H1 (cell line): Measurements from ENCODE around the gene MGST1. TPM values are rescaled to one million over a fixed set of nuclear protein-coding genes. Genes with fewer than 3 reads are reported as not detected.

Experiments used
- CTCF ChIA-PET: fragments of 300-600 bp; sonication (Branson Sonifier 250); formaldehyde crosslinking; loops from one replicate; lab custom pipeline; 2021; ENCODE audit not compliant: partially characterized antibody; lab: Charles Lee
- POLR2A ChIA-PET: fragments of 300-600 bp; sonication (Branson Sonifier 250); formaldehyde crosslinking; loops from one replicate; lab custom pipeline; 2021; ENCODE audit warnings: inconsistent platforms; ENCODE audit not compliant: partially characterized antibody; lab: Charles Lee
- DNase-seq, 2 experiments: peaks; one replicate each; pipeline versions ENCODE4 v3.0.0 to v3.0.0-alpha.2; 2010 to 2022; ENCODE audit warnings: low spot score in 2 of 2, low read depth in 1 of 2, mixed read lengths in 1 of 2
- FAIRE-seq: peaks from 2 replicates; lab custom pipeline; 2011; peaks lifted over from hg19 to GRCh38; lab: Jason Lieb, UNC
- H2AFZ ChIP-seq: 2 replicates; pipeline ENCODE4 v1.8.1; 2012; ENCODE audit warnings: low read length, inconsistent platforms
- H2AK5ac ChIP-seq: 2 replicates; pipeline ENCODE4 v1.6.1; 2013; ENCODE audit warnings: low read depth, low read length
- H2BK120ac ChIP-seq: replicated peaks from 2 replicates; pipeline ENCODE3; 2013; ENCODE audit warnings: low read depth, low read length, inconsistent platforms
- H2BK12ac ChIP-seq: 2 replicates; pipeline ENCODE4 v1.6.1; 2013; ENCODE audit warnings: low read depth, low read length
- H2BK15ac ChIP-seq: 2 replicates; pipeline ENCODE4 v1.6.1; 2013; ENCODE audit warnings: low read length
- H2BK20ac ChIP-seq: 2 replicates; pipeline ENCODE4 v1.6.1; 2013; ENCODE audit warnings: low read length
- H2BK5ac ChIP-seq: 2 replicates; pipeline ENCODE4 v1.6.1; 2013; ENCODE audit warnings: low read depth, low read length
- H3K14ac ChIP-seq: 2 replicates; pipeline ENCODE4 v1.6.1; 2013; ENCODE audit warnings: inconsistent platforms; ENCODE audit not compliant: insufficient read length
- H3K18ac ChIP-seq: 2 replicates; pipeline ENCODE4 v1.6.1; 2013; ENCODE audit warnings: low read length; ENCODE audit errors: extremely low read depth
- H3K23ac ChIP-seq: 2 replicates; pipeline ENCODE4 v1.6.1; 2013; ENCODE audit warnings: inconsistent platforms; ENCODE audit not compliant: insufficient read length
- H3K23me2 ChIP-seq: 2 replicates; pipeline ENCODE4 v1.6.1; 2013; ENCODE audit warnings: low read depth, low read length
- H3K27ac ChIP-seq: 2 replicates; pipeline ENCODE4 v1.6.1; 2011; ENCODE audit warnings: low read depth, low read length, inconsistent platforms
- H3K27me3 ChIP-seq, 4 experiments: replicated peaks in 1 of 4; 1 replicate in 1 of 4; 2 replicates in 3 of 4; pipeline versions ENCODE4 v1.6.1 to v1.8.1; 2011 to 2013; ENCODE audit warnings: low read length in 3 of 4, mild to moderate bottlenecking in 3 of 4, inconsistent platforms in 2 of 4, mixed read lengths in 2 of 4, moderate library complexity in 1 of 4; ENCODE audit not compliant: control insufficient read depth in 3 of 4, insufficient read depth in 3 of 4; ENCODE audit errors: extremely low read depth in 1 of 4
- H3K36me3 ChIP-seq, 4 experiments: 2 replicates each; pipeline versions ENCODE4 v1.6.1 to v1.8.1; 2011 to 2013; ENCODE audit warnings: mild to moderate bottlenecking in 4 of 4, low read length in 3 of 4, moderate library complexity in 2 of 4, control low read depth in 1 of 4, inconsistent platforms in 1 of 4; ENCODE audit not compliant: insufficient read depth in 4 of 4, control insufficient read depth in 2 of 4
- H3K4ac ChIP-seq: replicated peaks from 2 replicates; pipeline ENCODE3; 2013; ENCODE audit warnings: low read length, low read depth, mixed read lengths, inconsistent platforms; ENCODE audit not compliant: insufficient read length
- H3K4me1 ChIP-seq, 4 experiments: replicated peaks in 1 of 4; 1 replicate in 1 of 4; 2 replicates in 3 of 4; pipeline versions ENCODE4 v1.6.1 to v1.8.1; 2011 to 2013; ENCODE audit warnings: low read length in 3 of 4, inconsistent platforms in 2 of 4, mixed read lengths in 1 of 4; ENCODE audit not compliant: insufficient read depth in 4 of 4, control insufficient read depth in 3 of 4
- H3K4me2 ChIP-seq, 2 experiments: 2 replicates each; pipeline versions ENCODE4 v1.6.1 to v1.8.1; 2011 to 2013; ENCODE audit warnings: low read depth in 2 of 2, low read length in 2 of 2, control low read depth in 1 of 2, inconsistent platforms in 1 of 2, mild to moderate bottlenecking in 1 of 2; ENCODE audit not compliant: insufficient read depth in 1 of 2
- H3K4me3 ChIP-seq, 4 experiments: fragments of 200-600, 300-600 bp in 1 of 4; sonication (generic), shearing (Covaris generic), sonication (Bioruptor Twin) in 1 of 4; 2 replicates each; pipeline versions ENCODE4 v1.5.1 to v1.8.1; 2011 to 2016; ENCODE audit warnings: low read length in 4 of 4, low read depth in 3 of 4, control low read depth in 2 of 4, inconsistent platforms in 2 of 4, mild to moderate bottlenecking in 2 of 4, mixed read lengths in 1 of 4, moderate library complexity in 1 of 4; ENCODE audit not compliant: insufficient read depth in 2 of 4; ENCODE audit errors: extremely low read depth in 1 of 4
- H3K56ac ChIP-seq: replicated peaks from 2 replicates; pipeline ENCODE3; 2013; ENCODE audit warnings: low read depth, mild to moderate bottlenecking, mixed read lengths, low read length, inconsistent platforms; ENCODE audit not compliant: insufficient read length
- H3K79me1 ChIP-seq: 2 replicates; pipeline ENCODE4 v1.6.1; 2013; ENCODE audit warnings: low read depth, low read length, control low read depth
- H3K79me2 ChIP-seq, 2 experiments: 2 replicates each; pipeline versions ENCODE4 v1.6.1 to v1.8.1; 2012 to 2013; ENCODE audit warnings: low read length in 2 of 2, mild to moderate bottlenecking in 2 of 2, inconsistent platforms in 1 of 2; ENCODE audit not compliant: insufficient read depth in 2 of 2, control insufficient read depth in 1 of 2
- H3K9ac ChIP-seq, 4 experiments: replicated peaks in 1 of 4; 1 replicate in 1 of 4; 2 replicates in 3 of 4; pipeline versions ENCODE4 v1.6.1 to v1.8.1; 2011 to 2013; ENCODE audit warnings: low read depth in 3 of 4, low read length in 3 of 4, control low read depth in 2 of 4, mild to moderate bottlenecking in 2 of 4, moderate library complexity in 2 of 4, inconsistent platforms in 1 of 4; ENCODE audit errors: extremely low read depth in 1 of 4
- H3K9me3 ChIP-seq, 2 experiments: 2 replicates each; pipeline versions ENCODE4 v1.6.1 to v1.8.1; 2012 to 2013; ENCODE audit warnings: mild to moderate bottlenecking in 2 of 2, moderate library complexity in 2 of 2, control low read depth in 1 of 2, inconsistent platforms in 1 of 2, low read depth in 1 of 2, low read length in 1 of 2, mixed read lengths in 1 of 2; ENCODE audit not compliant: insufficient read depth in 2 of 2
- H4K20me1 ChIP-seq, 2 experiments: replicated peaks in 1 of 2; 2 replicates each; pipeline versions ENCODE3 to v1.8.1; 2011 to 2013; ENCODE audit warnings: inconsistent platforms in 2 of 2, low read length in 2 of 2, mild to moderate bottlenecking in 1 of 2; ENCODE audit not compliant: insufficient read depth in 2 of 2, control insufficient read depth in 1 of 2
- H4K5ac ChIP-seq: 2 replicates; pipeline ENCODE4 v1.6.1; 2013; ENCODE audit warnings: low read length, low read depth, mixed read lengths, inconsistent platforms; ENCODE audit not compliant: insufficient read length
- H4K8ac ChIP-seq: 2 replicates; pipeline ENCODE4 v1.8.0; 2013; ENCODE audit warnings: mild to moderate bottlenecking, moderate library complexity, low read length, inconsistent platforms; ENCODE audit not compliant: insufficient read depth; ENCODE audit errors: extremely low read depth
- H4K91ac ChIP-seq: replicated peaks from 2 replicates; pipeline ENCODE3; 2013; ENCODE audit warnings: low read length, mixed read lengths, inconsistent platforms; ENCODE audit not compliant: insufficient read length
- CREB1 ChIP-seq: IDR thresholded peaks from 2 replicates; pipeline ENCODE4 v1.6.1; 2012; ENCODE audit warnings: inconsistent platforms
- WGBS, 2 experiments: shearing (Covaris generic) in 1 of 2; methylation state at CpG; one replicate each; pipeline versions ENCODE4 v1.1.6 to v1.1.7; 2013 to 2015; ENCODE audit warnings: low lambda C conversion rate in 2 of 2, mixed read lengths in 2 of 2, inconsistent platforms in 1 of 2, low coverage in 1 of 2, missing lambda C conversion rate in 1 of 2; ENCODE audit not compliant: insufficient replicate concordance in 2 of 2, insufficient coverage in 1 of 2, insufficient read length in 1 of 2; ENCODE audit errors: extremely low coverage in 1 of 2, missing lambda C conversion rate in 1 of 2; 5-methylcytosine and 5-hydroxymethylcytosine counted together
- polyA plus RNA-seq, 7 experiments: library from polyadenylated mRNA; depleted of rRNA in 3 of 7; stranded (reverse) in 5 of 7; unstranded in 2 of 7; fragments of >200 nt in 5 of 7; fragments of 200-250 nt in 2 of 7; gene quantifications; 1 replicate in 5 of 7; 2 replicates in 1 of 7; 4 replicates in 1 of 7; pipeline versions ENCODE4 v1.2.1 to v1.2.3, GENCODE V29; 2011 to 2013; ENCODE audit warnings: missing spikeins in 2 of 7, mixed read lengths in 2 of 7
- total RNA-seq: library from RNA; stranded (reverse); fragmentation: NEBNext Ultra II Directional; extraction: Animal tissue kit (Norgen Biotek cat#: 25700); gene quantifications from 2 replicates; pipeline ENCODE4 v1.2.1, GENCODE V29; 2021
- TF ChIP-seq, protein P1 (sequence below): IDR thresholded peaks from 2 replicates; pipeline ENCODE4 v1.6.1; 2011; ENCODE audit warnings: low read depth, mild to moderate bottlenecking, low read length; ENCODE audit not compliant: insufficient read depth

Gene MGST1
- total and polyA plus RNA-seq, 2 of the 8 experiments (the other 6 are each of a cell fraction or from before 2014, with no cell fraction given): 442 to 478 TPM

GRCh38 chr12:16359512-16360491 lies 12.4 kb downstream of the MGST1 start:
- ChIA-PET POLR2A (interaction anchor here (0.9 to 1.3 kb wide), 3 partner anchors 8 to 15 kb away, joined by 3 read pairs; partner anchors contain the start of gene MGST1), CTCF (interaction anchor here (0.6 to 6.2 kb wide), 16 partner anchors 9 to 556 kb away, joined by 3 to 53 read pairs (median 4); no protein-coding TSS in a partner anchor)
- FAIRE-seq: peak; percentile 58
- WGBS, 2 experiments: 62% methylated on average over 20 of the region's 20 CpGs; no CpG with 5 or more reads in 1 of the 2 experiments
- no peak overlapping the region for H3K14ac ChIP-seq
- no peak overlapping the region for H2BK12ac ChIP-seq
- peaks cover 0 to 30% of the 10 kb centered on the region in 2 experiments; a peak in 3 of 4 replicates for H3K79me2 ChIP-seq
- H4K8ac ChIP-seq: no peak overlapping the region
- H4K5ac ChIP-seq: no peak overlapping the region
- H3K4ac ChIP-seq: no peak overlapping the region
- no peak overlapping the region for H2BK15ac ChIP-seq
- no peak overlapping the region for H3K23ac ChIP-seq
- peaks cover 0 to 1% (median 0%) of the 10 kb centered on the region in 4 experiments; a peak in 1 of 7 replicates for H3K27me3 ChIP-seq
- H2AK5ac ChIP-seq: no peak overlapping the region
- H4K91ac ChIP-seq: no peak overlapping the region
- no peak overlapping the region for H3K4me2 ChIP-seq
- no peak overlapping the region for H2BK120ac ChIP-seq
- H3K18ac ChIP-seq: no peak overlapping the region
- H2BK5ac ChIP-seq: no peak overlapping the region
- H2AFZ ChIP-seq: no peak overlapping the region
- H2BK20ac ChIP-seq: no peak overlapping the region
- DNase-seq: peak; percentile 41 to 85
- peaks cover 27 to 90% (median 62%) of the 10 kb centered on the region in 4 experiments for H3K36me3 ChIP-seq
- no peaks in the 10 kb centered on the region for H3K4me1 ChIP-seq
- H3K4me3 ChIP-seq: no peak overlapping the region
- H3K79me1 ChIP-seq: peaks cover 4% of the 10 kb centered on the region
- no peak overlapping the region for H3K27ac ChIP-seq
- no peak overlapping the region for H3K9ac ChIP-seq
- H3K23me2 ChIP-seq: no peaks in the 10 kb centered on the region
- H4K20me1 ChIP-seq: peaks cover 12 to 17% of the 10 kb centered on the region in 2 experiments
- H3K9me3 ChIP-seq: no peaks in the 10 kb centered on the region
- H3K56ac ChIP-seq: no peak overlapping the region
- TF ChIP-seq, protein P1, sequence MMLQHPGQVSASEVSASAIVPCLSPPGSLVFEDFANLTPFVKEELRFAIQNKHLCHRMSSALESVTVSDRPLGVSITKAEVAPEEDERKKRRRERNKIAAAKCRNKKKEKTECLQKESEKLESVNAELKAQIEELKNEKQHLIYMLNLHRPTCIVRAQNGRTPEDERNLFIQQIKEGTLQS: no peak
- TF ChIP-seq CREB1: no peak
